Adrenal gland (tissue), 12 donors: ENCODE measurements around the gene RIMBP3C. TPM values are rescaled to one million over a fixed set of nuclear protein-coding genes. Genes with fewer than 3 reads are reported as not detected.
A peak's percentile ranks its signal among the peaks of the same experiment; 100 is the strongest.

Experiments
- DNase-seq, 7 donors: peaks; one replicate each; pipeline ENCODE4 v3.0.0-alpha.2; 2019 to 2020
- H3K27ac ChIP-seq, 5 donors: fragments of 200-600 bp; sonication (generic) in 4 of 5; 1 replicate in 3 of 5; 2 replicates in 2 of 5; pipeline versions ENCODE4 v1.5.1 to v1.8.0; 2016 to 2020; ENCODE audit warnings: mild to moderate bottlenecking in 1 of 5
- H3K27me3 ChIP-seq: fragments of 200-600 bp; 2 replicates; pipeline ENCODE4 v1.8.0; 2021
- H3K36me3 ChIP-seq, 2 donors: fragments of 200-600 bp; replicated peaks in 1 of 2; 1 replicate in 1 of 2; 2 replicates in 1 of 2; pipeline versions ENCODE4 v1.5.1 to v1.8.0; 2018 to 2022
- H3K4me1 ChIP-seq, 2 donors: fragments of 200-600 bp; replicated peaks in 1 of 2; 1 replicate in 1 of 2; 2 replicates in 1 of 2; pipeline versions ENCODE4 v1.5.1 to v1.8.0; 2018 to 2021
- H3K4me3 ChIP-seq, 4 donors: fragments of 200-600 bp; sonication (generic) in 3 of 4; one replicate each; pipeline ENCODE4 v1.5.1; 2016 to 2018
- H3K9me3 ChIP-seq, 3 donors: fragments of 200-600 bp; sonication (generic) in 1 of 3; replicated peaks in 1 of 3; 1 replicate in 2 of 3; 2 replicates in 1 of 3; pipeline versions ENCODE4 v1.5.1 to v1.8.0; 2016 to 2021
- CTCF ChIP-seq, 6 experiments: fragments of 450-650 bp in 4 of 6; fragments of 200-600 bp in 2 of 6; sonication (generic) in 1 of 6; IDR thresholded peaks; 1 replicate in 5 of 6; 2 replicates in 1 of 6; pipeline versions ENCODE4 v1.5.1 to v1.8.0; 2016 to 2021; ENCODE audit warnings: antibody characterized with exemption in 6 of 6, mild to moderate bottlenecking in 2 of 6, moderate library complexity in 1 of 6
- POLR2A ChIP-seq, 2 donors: fragments of 450-650 bp; IDR thresholded peaks; one replicate each; pipeline ENCODE4 v1.6.1; 2017; ENCODE audit warnings: antibody characterized with exemption in 2 of 2, mild to moderate bottlenecking in 2 of 2, moderate library complexity in 1 of 2
- WGBS, 4 donors: extraction: QIAGEN DNeasy Blood & Tissue Kit in 2 of 4; methylation state at CpG; one replicate each; pipeline versions ENCODE4 v1.1.5 to v1.1.7; 2013 to 2017; 5-methylcytosine and 5-hydroxymethylcytosine counted together
- intact Hi-C, 2 donors: fragments of 100-400 bp; cut with DNase I; formaldehyde crosslinking; loops; one replicate each; pipeline versions ENCODE4 v1.14.1 to v1.15.0; 2022 to 2023
- polyA plus RNA-seq, 3 donors: library from polyadenylated mRNA; stranded (reverse); fragments of 200-250 nt in 2 of 3; fragments of 350-450 nt in 1 of 3; fragmentation: Illumina TruSeq in 1 of 3; extraction: RNeasy Lipid Tissue Mini Kit (QIAGEN cat#74804) in 1 of 3; gene quantifications; one replicate each; pipeline ENCODE4 v1.2.3, GENCODE V29; 2013 to 2014
- total RNA-seq, 9 donors: library from RNA; depleted of rRNA in 4 of 9; stranded (reverse); fragments of >200 nt in 4 of 9; fragments of 120-200 nt in 1 of 9; fragmentation: NEBNext Ultra II Directional in 1 of 9; extraction: Animal tissue kit (Norgen Biotek cat#: 25700) in 1 of 9; gene quantifications; one replicate each; pipeline versions ENCODE4 v1.1.0 to v1.2.4, GENCODE V29; 2013 to 2023
- donor health status: healthy with polysubstance abuse.
- donor health status: Bipolar disorder and iron deficiency.
- donor health status: DM: yes; HTN: yes; CAD: no.
- donor health status: DM: no; HTN: no; CAD: no.
- donor health status: DM: no; HTN: no; CAD: no.
- donor health status: DM: yes; HTN: yes; CAD: no.

Gene RIMBP3C
- total and polyA plus RNA-seq, 12 donors = 0.18 to 2.5 (median 0.28) TPM; not detected in 4

- H3K27ac ChIP-seq = no peak overlapping the region
- peaks cover 10 to 38% of the 10 kb centered on the region in 2 donors for H3K4me1 ChIP-seq
- TF ChIP-seq POLR2A (IDR thresholded peaks at IDR 0.05) (no peak), CTCF (IDR thresholded peaks at IDR 0.05) (no peak)
- intact Hi-C loops = no loop called here
- DNase-seq = no peak
- H3K36me3 ChIP-seq = peaks cover 0 to 32% of the 10 kb centered on the region in 2 donors
- H3K27me3 ChIP-seq = no peaks in the 10 kb centered on the region
- no peaks in the 10 kb centered on the region for H3K9me3 ChIP-seq
- no peak overlapping the region for H3K4me3 ChIP-seq
- 82 to 90% (median 85%) methylated on average over 8 to 9 of the region's 9 CpGs for WGBS, 4 donors
Measured at GRCh38 chr22:21590809-21591641, 39.8 kb upstream of the RIMBP3C start.

- intact Hi-C loops = no loop called here
- TF ChIP-seq POLR2A (IDR thresholded peaks at IDR 0.05) (no peak), CTCF (IDR thresholded peaks at IDR 0.05) (no peak)
- Histone ChIP-seq H3K4me3 (no peak overlapping the region), H3K36me3 (peaks cover 0 to 17% of the 10 kb centered on the region in 2 donors), H3K9me3 (no peaks in the 10 kb centered on the region), H3K27me3 (no peaks in the 10 kb centered on the region), H3K4me1 (peaks cover 10 to 38% of the 10 kb centered on the region in 2 donors), H3K27ac (no peak overlapping the region)
- WGBS, 4 donors = 88 to 96% (median 91%) methylated on average over 8 of the region's 8 CpGs
- no peak for DNase-seq
Measured at GRCh38 chr22:21589396-21589795, 38.1 kb upstream of the RIMBP3C start.

- TF ChIP-seq POLR2A (IDR thresholded peaks at IDR 0.05) = no peak
- no peak for TF ChIP-seq CTCF (IDR thresholded peaks at IDR 0.05)
- Histone ChIP-seq H3K27me3 (no peaks in the 10 kb centered on the region), H3K36me3 (peaks cover 0 to 3% of the 10 kb centered on the region in 2 donors), H3K4me1 (peaks cover 10 to 37% of the 10 kb centered on the region in 2 donors), H3K4me3 (no peak overlapping the region), H3K27ac (no peak overlapping the region), H3K9me3 (no peaks in the 10 kb centered on the region)
- peak in 1 of 7 donors; percentile 20 for DNase-seq
- 59 to 70% (median 64%) methylated on average over 4 of the region's 4 CpGs for WGBS, 4 donors
- intact Hi-C loops = no loop called here
Measured at GRCh38 chr22:21587803-21588611, 36.7 kb upstream of the RIMBP3C start.

GRCh38 chr22:21585389-21585788 is 34.1 kb upstream of the RIMBP3C start:
- no peak for TF ChIP-seq CTCF (IDR thresholded peaks at IDR 0.05)
- 74 to 89% (median 80%) methylated on average over 2 of the region's 2 CpGs for WGBS, 4 donors
- no peaks in the 10 kb centered on the region for H3K36me3 ChIP-seq
- no peak for DNase-seq
- intact Hi-C loops = no loop called here
- H3K4me3 ChIP-seq = no peak overlapping the region
- H3K4me1 ChIP-seq = peaks cover 3 to 24% of the 10 kb centered on the region in 2 donors
- no peaks in the 10 kb centered on the region for H3K9me3 ChIP-seq
- H3K27me3 ChIP-seq = no peaks in the 10 kb centered on the region
- no peak overlapping the region for H3K27ac ChIP-seq
